Right atrium auricular region (tissue), 2 donors: ENCODE results near the gene HLA-DQA1. TPM values are rescaled to one million over a fixed set of nuclear protein-coding genes. Genes with fewer than 3 reads are reported as not detected.

Experiments used
- DNase-seq: peaks from one replicate; pipeline ENCODE4 v3.0.0-alpha.2; 2019; ENCODE audit warnings: low spot score
- H3K27ac ChIP-seq, 2 donors: fragments of 200-600 bp; sonication (generic); 1 replicate in 1 of 2; 2 replicates in 1 of 2; pipeline ENCODE4 v1.5.1; 2016 to 2019
- H3K27me3 ChIP-seq, 2 donors: fragments of 200-600 bp; sonication (generic); one replicate each; pipeline versions ENCODE4 v1.5.1 to v1.6.0; 2017 to 2019
- H3K36me3 ChIP-seq: fragments of 200-600 bp; sonication (generic); one replicate; pipeline ENCODE4 v1.5.1; 2016
- H3K4me1 ChIP-seq, 2 donors: fragments of 200-600 bp; sonication (generic); one replicate each; pipeline versions ENCODE4 v1.5.1 to v1.6.0; 2017 to 2019
- H3K4me3 ChIP-seq, 2 donors: fragments of 200-600 bp; sonication (generic); 1 replicate in 1 of 2; 2 replicates in 1 of 2; pipeline ENCODE4 v1.5.1; 2017 to 2019; ENCODE audit warnings: mild to moderate bottlenecking in 1 of 2, moderate library complexity in 1 of 2
- H3K9me3 ChIP-seq, 2 donors: fragments of 200-600 bp; sonication (generic); one replicate each; pipeline ENCODE4 v1.5.1; 2019
- total RNA-seq, 2 donors: library from RNA; depleted of rRNA; stranded (reverse); fragments of >200 nt; gene quantifications; one replicate each; pipeline ENCODE4 v1.1.0, GENCODE V29; 2016
- TF ChIP-seq, protein P1 (sequence below), 2 donors: fragments of 200-600 bp; sonication (generic); IDR thresholded peaks; one replicate each; pipeline ENCODE4 v1.5.1; 2019; ENCODE audit warnings: antibody characterized with exemption in 2 of 2

Gene HLA-DQA1
- total RNA-seq, 2 donors from 2014 or later = 0.63 to 2.9 TPM

DNA sequence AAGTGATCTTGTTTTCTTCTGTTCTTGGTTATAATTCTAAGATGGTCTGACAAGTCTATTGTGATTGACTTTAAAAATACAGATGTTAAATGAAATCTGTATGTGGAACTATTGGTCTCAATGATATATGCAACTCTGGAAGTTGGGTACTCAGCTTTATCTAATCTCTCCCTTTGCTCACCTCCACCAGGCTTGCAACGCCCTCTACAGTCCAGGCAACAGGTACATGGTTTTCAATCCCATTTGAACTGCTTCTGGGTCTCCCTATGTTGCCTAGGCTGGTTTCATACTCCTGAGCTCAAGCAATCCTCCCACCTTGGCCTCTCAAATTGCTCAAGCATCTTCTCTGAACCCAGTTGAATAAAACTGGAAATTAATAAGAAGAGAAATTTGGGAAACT lies 54.8 kb downstream of the HLA-DQA1 start:
- Histone ChIP-seq H3K4me1 (no peaks in the 10 kb centered on the region), H3K36me3 (no peaks in the 10 kb centered on the region), H3K27ac (no peak overlapping the region), H3K9me3 (peaks cover 0 to 4% of the 10 kb centered on the region in 2 donors), H3K4me3 (no peak overlapping the region), H3K27me3 (no peaks in the 10 kb centered on the region)
- DNase-seq = no peak
- TF ChIP-seq, protein P1, sequence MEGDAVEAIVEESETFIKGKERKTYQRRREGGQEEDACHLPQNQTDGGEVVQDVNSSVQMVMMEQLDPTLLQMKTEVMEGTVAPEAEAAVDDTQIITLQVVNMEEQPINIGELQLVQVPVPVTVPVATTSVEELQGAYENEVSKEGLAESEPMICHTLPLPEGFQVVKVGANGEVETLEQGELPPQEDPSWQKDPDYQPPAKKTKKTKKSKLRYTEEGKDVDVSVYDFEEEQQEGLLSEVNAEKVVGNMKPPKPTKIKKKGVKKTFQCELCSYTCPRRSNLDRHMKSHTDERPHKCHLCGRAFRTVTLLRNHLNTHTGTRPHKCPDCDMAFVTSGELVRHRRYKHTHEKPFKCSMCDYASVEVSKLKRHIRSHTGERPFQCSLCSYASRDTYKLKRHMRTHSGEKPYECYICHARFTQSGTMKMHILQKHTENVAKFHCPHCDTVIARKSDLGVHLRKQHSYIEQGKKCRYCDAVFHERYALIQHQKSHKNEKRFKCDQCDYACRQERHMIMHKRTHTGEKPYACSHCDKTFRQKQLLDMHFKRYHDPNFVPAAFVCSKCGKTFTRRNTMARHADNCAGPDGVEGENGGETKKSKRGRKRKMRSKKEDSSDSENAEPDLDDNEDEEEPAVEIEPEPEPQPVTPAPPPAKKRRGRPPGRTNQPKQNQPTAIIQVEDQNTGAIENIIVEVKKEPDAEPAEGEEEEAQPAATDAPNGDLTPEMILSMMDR (IDR thresholded peaks at IDR 0.05) = no peak

Other genes starting within 250 kb of the HLA-DQA1 start
- gene BTNL2, start 230.2 kb upstream of the HLA-DQA1 start, total RNA-seq = not detected
- gene HLA-DRA, start 197.5 kb upstream of the HLA-DQA1 start, total RNA-seq = 10 to 100 TPM; 57.5 to 93.5 TPM
- 10 to 100 TPM in 1 of 2 donors, 1 to 10 TPM in 1; 1.7 to 28.4 TPM for gene HLA-DRB5, start 107.1 kb upstream of the HLA-DQA1 start, total RNA-seq
- 10 to 100 TPM; 24.0 to 37.6 TPM for gene HLA-DRB1, start 47.6 kb upstream of the HLA-DQA1 start, total RNA-seq
- gene HLA-DQB1, start 29.3 kb downstream of the HLA-DQA1 start, total RNA-seq = 1 to 10 TPM in 1 of 2 donors, under 1 TPM in 1; 0.59 to 1.8 TPM
- gene HLA-DQA2, start 104.0 kb downstream of the HLA-DQA1 start, total RNA-seq = under 1 TPM in 1 of 2 donors, not detected in 1; 0.75 TPM
- 1 to 10 TPM in 1 of 2 donors, not detected in 1; 1.3 TPM for gene HLA-DQB2, start 126.1 kb downstream of the HLA-DQA1 start, total RNA-seq
- not detected for gene HLA-DOB, start 179.6 kb downstream of the HLA-DQA1 start, total RNA-seq
- gene TAP2, start 201.3 kb downstream of the HLA-DQA1 start, total RNA-seq = 1 to 10 TPM; 3.4 to 6.3 TPM
- 10 to 100 TPM; 15.4 to 29.2 TPM for gene PSMB8, start 206.6 kb downstream of the HLA-DQA1 start, total RNA-seq
- 10 to 100 TPM; 11.9 to 26.5 TPM for gene TAP1, start 216.3 kb downstream of the HLA-DQA1 start, total RNA-seq
- 10 to 100 TPM; 10.9 to 17.6 TPM for gene PSMB9, start 216.8 kb downstream of the HLA-DQA1 start, total RNA-seq